HG02623 (cell line): ENCODE data around the gene TBX1.
"Not testable (repeated sequence)": the region's sequence is repeated elsewhere in the genome, so short reads cannot be mapped to it uniquely, and the experiment has no call there.

ENCODE experiments used
- ATAC-seq: cut with Tn5 transposase; IDR thresholded peaks from one replicate; pipeline ENCODE4 v1.9.1; 2021; ENCODE audit warnings: moderate library complexity; ENCODE audit not compliant: unreplicated experiment

TBX1 gene

DNA sequence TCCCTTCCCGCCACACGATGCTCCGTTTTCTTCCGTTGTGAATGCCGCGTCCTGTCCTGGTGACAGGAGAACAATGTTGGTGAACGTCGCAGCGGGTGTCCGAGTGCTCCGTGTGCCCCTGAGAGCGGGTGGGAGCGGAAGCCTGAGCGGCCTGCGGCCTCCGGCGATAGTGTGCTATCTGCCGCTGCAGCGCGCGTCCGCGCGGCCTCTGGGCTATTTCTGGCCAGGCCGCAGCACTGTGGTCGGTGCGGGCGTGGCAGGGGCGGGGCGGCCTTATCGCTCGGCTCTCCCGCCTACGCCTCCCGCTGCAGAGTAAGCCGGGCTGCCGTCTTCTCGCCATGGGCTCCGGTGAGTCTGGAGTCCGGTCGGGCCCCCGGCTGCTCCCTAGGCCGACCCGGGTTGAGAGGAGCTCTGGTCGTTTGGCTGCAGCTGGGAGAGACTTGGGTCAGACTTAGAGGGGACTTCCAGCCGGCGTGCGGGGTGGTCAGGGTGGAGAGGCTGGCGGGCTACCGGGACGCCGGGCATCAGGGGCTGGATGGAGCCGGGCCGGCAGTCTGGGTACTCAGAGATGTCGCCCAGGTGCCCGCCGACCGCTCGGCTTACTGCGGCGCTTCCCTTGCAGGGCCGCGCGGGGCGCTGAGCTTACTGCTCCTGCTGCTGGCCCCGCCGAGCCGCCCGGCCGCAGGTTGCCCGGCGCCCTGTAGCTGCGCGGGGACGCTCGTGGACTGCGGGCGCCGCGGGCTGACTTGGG lies 37.2 kb upstream of the TBX1 start, which contains the start of gene GP1BB:
GP1BB (plus strand) TSS at position 308 of the 751 bp plus-strand sequence; CDS start at position 339, 31 bp downstream.
- ATAC-seq: no peak

DNA sequence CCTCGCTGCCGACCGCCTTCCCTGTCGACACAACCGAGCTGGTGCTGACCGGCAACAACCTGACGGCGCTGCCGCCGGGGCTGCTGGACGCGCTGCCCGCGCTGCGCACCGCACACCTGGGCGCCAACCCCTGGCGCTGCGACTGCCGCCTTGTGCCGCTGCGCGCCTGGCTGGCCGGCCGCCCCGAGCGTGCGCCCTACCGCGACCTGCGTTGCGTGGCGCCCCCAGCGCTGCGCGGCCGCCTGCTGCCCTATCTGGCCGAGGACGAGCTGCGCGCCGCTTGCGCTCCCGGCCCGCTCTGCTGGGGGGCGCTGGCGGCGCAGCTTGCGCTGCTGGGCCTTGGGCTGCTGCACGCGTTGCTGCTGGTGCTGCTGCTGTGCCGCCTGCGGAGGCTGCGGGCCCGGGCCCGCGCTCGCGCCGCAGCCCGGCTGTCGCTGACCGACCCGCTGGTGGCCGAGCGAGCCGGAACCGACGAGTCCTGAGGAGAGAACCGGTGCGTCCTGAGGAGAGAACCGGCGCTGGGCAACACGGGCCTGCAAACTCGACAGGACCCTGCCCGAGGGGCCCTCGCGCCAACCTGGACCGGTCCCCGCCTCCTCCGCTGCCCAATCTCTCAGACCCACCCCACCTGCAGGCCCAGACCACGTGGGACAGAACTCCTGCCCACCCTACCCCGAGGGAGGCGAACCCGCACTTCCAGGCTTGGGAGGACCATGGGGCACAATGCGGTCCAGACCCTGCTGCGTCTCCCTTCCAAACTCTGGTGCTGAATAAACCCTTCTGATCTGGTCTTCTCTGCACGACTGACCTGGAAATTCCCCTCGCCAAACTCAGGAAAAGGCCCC lies 36.4 kb upstream of the TBX1 start:
- ATAC-seq: no peak

DNA sequence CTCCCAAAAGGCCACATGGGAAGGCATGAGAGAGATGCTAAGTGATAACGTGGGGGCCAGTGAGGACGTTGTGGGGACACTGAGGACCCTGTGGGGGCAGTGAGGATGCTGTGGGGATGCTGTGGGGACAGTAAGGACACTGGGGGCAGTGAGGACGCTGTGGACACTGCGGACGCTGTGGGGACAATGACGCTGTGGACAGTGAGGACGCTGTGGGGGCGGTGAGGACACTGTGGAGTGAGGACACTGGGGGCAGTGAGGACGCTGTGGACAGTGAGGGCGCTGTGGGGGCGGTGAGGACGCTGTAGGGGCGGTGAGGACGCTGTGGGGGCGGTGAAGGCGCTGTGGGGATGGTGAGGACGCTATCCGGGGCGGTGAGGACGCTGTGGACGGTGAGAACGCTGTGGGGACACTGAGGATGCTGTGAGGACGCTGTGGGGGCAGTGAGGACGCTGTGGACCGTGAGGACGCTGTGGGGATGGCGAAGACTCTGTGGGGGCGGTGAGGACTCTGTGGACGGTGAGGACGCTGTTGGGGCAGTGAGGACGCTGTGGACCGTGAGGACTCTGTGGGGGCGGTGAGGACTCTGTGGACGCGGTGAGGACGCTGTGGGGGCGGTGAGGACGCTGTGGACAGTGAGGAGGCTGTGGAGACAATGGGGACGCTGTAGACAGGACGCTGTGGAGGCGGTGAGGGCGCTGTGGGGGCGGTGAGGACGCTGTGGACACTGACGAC lies 35.5 kb upstream of the TBX1 start:
- no peak for ATAC-seq

DNA sequence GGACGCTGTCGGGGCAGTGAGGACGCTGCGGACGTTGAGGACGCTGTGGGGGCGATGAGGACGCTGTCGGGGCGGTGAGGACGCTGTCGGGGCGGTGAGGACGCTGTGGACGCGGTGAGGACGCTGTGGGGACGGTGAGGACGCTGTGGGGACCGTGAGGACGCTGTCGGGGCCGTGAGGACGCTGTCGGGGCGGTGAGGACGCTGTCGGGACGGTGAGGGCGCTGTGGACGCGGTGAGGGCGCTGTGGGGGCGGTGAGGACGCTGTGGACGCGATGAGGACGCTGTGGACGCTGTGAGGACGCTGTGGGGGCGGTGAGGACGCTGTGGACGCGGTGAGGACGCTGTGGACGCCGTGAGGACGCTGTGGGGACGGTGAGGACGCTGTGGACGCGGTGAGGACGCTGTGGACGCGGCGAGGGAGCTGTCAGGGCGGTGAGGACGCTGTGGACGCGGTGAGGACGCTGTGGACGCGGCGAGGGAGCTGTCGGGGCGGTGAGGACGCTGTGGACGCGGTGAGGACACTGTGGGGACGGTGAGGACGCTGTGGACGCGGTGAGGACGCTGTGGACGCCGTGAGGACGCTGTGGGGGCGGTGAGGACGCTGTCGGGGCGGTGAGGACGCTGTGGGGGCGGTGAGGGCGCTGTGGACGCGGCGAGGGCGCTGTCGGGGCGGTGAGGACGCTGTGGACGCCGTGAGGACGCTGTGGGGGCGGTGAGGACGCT lies 34.4 kb upstream of the TBX1 start:
- ATAC-seq: not testable (repeated sequence)

DNA sequence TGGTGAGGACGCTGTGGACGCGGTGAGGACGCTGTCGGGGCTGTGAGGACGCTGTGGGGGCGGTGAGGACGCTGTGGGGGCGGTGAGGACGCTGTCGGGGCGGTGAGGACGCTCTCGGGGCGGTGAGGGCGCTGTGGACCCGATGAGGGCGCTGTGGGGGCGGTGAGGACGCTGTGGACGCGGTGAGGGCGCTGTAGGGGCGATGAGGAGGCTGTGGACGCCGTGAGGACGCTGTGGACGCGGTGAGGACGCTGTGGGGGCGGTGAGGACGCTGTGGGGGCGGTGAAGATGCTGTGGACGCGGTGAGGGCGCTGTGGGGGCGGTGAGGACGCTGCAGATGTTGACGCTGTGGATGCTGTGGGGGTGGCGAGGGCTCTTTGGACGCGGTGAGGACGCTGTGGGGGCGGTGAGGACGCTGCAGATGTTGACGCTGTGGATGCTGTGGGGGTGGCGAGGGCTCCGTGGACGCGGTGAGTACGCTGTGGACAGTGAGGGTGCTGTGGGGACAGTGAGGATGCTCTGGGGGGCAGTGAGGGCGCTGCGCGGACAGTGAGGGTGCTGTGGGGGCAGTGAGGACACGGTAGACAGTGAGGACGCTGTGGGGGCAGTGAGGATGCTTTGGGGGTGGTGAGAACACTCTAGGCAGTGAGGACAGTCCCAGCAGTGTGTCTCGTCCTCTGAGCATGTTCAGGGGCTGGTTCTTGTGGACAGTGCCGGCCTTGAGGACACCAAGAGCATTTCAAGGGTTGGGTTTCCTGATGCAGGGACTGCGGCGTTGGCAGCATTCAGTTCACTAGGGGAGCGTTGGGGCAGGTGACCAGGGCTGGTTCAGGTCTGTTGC lies 33.0 kb upstream of the TBX1 start:
- ATAC-seq: no peak

DNA sequence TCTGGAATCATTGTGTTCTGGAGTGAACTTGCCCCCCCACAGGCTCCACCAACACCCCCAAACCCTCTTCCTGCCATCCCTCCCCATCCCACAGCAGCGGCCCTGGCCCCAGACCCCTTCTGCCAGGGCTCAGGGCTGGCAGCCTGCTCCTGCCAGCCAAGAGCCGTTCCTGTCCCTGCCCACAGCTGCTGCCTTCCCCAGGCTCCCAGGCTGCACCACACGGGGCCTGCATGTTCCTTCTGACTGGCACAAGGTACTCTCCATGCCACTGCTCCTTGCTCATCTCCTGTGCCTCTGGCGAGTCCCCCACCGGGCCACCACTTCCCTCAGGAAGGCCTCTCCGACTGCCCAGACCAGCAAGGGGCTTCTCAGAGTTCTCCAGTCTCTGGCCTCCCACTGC lies 32.3 kb upstream of the TBX1 start:
- ATAC-seq: no peak

DNA sequence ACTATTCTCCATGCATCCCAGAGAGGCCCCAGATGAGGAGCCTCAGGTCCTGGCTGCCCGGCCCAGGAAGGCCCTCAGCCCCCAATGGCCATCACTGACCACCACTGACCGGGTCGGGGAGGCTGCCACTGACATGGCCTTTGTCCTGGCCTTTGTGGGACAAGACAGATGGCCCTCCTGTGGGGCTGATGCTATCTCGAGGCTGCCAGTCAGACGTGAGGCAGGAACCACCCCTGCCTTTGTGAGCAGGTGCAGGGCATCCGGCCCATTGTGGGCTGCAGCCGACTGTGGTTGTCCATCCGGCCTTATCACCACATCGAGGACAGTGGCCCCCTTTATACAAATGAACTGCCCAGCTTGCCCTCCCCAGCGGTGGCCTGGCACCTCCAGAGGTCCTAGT lies 31.7 kb upstream of the TBX1 start:
- ATAC-seq: no peak

DNA sequence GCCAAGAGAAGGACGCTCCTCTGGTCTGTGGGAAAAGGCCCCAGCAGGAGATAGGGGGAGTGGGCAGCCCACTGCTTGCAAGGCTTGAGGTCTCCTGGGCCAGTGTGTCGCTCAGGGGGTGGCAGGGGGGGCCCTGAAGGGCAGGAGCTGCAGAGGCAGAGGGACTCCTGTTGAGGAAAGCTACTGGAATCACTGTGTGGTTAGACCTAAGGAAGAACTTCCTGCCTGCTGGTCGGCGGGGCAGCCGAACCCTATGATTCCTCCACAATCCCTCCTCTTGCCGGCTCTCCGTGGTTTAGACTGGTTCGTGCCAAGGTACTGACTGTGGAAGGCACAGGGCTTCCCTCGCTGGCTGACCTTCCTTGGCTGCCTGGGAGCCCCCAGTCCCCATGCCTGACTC lies 31.1 kb upstream of the TBX1 start:
- ATAC-seq: no peak

DNA sequence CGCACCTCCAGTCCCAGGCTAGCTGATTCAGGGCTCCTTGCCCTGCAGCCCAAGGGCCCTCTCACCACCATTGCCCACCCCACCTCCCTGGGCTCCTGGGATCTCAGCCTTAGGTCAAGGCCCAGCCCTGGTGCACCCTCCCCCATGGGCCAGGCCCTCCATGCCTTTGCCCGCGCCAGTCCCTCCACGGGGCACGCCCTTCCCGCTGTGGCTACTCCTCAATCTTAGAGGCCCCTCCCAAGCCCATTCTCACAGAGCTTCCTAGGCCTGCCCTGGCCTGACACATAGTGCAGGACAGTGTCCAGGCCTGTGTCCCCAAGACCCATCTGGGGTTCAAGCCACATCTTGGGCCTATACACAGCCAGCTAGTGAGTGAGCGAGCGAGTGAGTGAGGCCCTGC lies 30.4 kb upstream of the TBX1 start:
- no peak for ATAC-seq

DNA sequence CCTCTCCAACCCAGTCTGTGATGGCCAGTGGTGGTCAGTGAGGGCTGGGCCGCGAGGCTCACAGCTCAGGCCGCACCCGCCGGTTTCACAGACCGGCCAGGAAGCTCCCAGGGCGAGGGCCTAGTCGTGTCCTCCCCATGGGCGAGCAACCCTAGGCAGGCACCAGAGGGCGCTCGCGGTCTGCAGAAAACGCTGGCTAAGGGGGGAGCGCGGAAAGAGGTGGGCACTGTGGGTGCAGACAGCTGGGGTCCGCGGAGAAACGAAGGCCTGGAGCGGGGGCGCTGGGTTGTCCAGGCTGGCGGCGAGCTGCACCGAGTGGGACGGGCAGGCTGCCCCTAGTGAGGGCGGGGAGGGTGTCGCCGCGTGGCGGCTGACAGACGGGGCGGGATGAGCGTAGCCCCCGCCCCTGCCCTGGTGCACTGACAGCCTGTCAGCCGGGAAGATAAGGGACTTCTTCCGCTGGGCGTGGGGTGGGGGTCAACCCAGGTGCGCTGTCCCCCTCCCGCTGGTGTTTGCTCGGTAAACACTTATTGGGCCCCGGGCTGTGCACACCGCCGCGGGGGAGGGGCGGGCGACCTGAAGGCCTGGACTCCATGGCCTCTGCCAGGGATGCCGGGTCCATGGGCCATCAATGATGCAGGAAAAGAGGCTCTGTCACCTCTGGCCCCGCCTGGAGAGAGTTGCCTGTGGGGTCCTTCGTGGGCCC lies 29.8 kb upstream of the TBX1 start:
- no peak for ATAC-seq

DNA sequence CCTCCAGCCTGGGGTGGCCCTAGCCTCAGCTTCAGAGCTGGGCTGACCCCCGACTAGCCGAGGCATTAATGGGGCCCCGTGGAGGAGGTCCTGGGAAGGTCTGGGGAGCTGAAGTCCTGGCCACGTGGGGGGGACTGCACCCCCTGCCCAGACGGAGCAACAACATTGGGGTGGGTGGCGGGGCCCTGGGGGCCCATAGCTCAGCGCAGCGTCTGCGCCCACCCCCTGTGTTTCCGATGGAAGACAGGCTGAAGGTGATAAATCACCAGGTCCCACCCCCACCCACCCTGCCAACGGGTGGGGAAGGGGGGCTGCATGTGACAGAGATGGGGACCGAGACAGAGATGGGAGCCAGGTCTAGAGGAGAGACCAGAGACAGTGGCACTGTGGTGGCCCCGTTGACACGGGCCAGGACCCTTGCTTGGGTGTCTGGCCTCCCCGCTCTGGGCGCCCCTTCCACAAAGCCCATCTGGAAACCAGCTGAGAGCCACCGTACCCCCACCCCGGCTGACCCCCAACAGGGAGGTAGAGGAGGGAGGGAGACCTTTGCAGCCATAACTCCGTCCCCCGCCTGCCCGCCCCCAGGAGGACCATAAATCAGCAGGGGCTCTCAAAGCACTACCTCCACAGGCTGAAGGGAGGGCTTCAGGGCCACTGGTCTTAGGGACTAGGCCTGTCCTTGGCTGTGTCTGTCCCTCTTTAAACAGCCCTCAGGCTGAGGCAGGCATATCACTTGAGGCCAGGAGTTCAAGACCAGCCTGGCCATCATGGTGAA lies 29.0 kb upstream of the TBX1 start:
- ATAC-seq: no peak

DNA sequence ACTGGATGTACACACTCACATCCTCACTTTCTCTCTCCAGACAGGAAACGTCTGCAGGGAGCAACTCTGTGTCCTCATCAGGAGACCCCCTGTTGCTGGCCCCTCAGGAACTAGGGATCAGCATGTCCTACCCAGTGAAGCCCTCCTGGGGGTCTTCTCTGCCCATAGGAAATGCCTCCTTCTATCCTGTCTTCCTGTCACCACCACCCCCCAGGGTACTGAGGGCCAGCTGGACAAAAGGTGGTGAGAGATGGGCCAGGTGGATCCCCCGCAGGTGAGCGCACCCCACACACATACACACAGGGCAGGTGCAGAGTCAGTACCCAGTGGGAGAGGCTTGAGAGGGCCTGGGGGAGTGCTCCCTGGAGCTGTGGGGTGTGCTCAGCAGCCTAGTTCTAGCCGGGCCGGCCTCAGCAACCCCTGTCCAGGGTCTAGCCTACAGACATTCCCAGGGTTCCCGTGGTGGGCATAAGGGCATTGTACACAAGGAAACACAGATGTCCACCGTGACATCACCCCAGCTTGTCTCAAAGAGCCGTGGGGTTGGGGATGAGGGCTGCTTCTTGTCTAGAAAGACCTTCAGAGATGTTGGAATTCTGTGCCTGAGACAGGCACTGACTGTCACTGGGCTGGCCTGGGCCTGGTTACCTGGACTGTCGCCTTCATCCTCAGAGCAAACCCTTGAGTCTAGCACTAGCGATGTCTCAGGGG lies 28.0 kb upstream of the TBX1 start:
- no peak for ATAC-seq

DNA sequence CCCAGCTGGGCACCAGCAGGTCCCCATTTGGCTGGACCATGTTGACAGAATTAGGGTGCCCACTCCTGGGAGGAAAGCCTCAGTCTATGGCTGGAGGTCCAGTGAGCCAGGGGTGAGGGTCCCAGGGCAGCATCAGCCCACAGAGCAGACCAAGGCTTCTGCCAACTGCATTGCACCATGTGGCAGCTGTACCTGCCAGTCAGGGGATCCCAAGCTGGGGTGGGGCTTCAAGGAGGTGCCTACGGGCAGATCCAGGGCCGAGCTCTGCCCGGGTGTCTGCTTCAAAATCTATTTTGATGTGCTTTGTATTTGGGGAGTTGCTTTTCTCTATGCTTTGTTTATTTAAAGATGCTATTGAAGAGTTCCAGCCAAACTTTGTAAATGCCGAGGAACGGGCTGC lies 26.8 kb upstream of the TBX1 start:
- ATAC-seq: no peak

DNA sequence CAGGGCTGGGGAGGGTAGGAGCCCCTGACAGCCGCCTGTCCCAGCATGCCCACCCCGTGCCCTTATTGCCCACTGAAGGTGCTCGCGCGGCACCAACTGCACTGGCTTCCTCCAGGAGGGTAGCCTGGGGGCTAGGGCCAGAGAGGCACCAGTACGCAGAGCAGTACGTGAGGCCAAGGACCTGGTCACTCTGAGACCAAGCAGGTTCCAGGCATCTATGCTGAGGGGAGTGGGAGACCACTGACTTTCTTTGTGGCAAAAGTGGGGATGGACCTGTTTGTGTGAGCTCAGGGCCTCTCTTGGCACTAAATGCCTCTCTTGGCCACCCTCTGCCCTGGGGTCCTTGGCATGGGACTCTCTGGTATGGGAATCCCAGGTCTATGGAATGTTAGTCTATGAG lies 26.4 kb upstream of the TBX1 start:
- no peak for ATAC-seq

DNA sequence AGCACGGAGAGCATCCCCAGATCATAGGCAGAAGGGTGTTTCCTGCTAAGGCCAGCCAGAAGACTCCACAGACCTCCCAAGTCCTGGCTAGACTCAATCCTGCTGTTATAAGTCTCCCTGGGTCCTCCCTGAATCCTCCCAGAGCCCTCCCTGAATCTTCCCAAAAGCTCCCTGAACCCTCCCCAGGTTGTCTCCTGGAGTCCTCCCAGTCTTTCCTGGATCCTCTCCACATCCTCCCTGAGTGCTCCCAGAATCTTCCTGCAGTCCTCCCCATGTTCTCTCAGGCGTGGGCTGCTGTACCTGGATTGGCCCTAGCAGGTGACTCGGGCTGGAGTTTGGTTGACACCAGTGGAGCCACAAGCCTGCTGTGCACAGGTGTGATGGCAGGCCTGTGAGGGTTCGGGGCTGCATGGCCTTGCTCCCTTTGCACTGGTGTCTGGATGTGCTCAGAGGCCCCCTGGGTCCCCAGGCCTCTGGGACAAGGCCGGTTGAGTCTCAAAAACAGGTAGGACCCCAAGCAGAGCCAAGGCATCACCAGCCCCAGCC lies 25.7 kb upstream of the TBX1 start:
- no peak for ATAC-seq

DNA sequence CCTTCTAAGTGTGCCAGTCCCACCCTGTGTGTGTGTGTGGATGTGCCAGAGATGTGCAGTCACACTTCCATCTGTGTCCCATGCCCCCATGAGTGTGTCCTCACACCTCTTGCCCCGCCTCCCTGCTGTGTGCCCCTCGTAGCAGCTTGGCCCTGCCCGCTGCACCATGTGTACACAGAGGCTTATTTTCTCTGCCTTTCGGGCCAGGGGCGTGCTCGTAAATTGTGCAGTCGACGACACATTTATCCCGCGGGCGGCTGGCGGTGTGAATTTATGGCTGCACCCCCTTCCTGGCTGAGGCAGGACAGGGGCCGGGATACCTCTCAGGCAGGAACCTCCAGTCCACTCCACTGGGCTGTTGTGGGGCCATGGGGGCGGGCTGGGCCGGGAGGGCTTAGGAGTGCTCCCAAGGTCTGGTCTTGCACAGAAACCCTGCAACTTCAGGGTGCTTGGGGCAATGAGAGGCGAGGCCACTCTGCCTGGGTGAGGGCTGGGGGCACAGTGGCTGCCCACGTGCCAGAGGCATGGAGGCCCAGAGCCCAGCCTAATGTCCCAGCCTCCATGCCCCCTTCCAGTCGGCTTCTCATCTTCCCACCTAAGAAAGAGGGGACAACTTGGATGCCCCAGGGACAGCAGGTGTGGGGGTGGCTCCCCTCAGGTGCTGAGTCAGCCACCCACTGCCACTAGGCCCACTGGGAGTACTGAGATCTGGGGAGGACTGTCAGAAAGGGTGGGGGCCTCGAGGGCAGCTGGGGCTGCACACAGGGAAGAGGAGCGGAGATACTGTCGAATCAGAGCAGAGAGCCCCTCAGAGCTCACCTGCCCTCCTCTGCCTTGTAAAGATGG lies 24.7 kb upstream of the TBX1 start:
- no peak for ATAC-seq
